Hematopoietic multipotent progenitor cell treated with erythropoietin and hydrocortisone succinate and interleukin-3 and kit ligand, for 6 days (in vitro differentiated cells): Measurements from ENCODE around the gene EGLN3.

ENCODE experiments used
- DNase-seq: peaks from one replicate; pipeline ENCODE4 v3.0.0-alpha.2; 2015

EGLN3 gene

GRCh38 chr14:33909380-33910084 is 41.3 kb downstream of the EGLN3 start:
- DNase-seq: no peak

- DNase-seq: peak; percentile 27
These were observed 42.2 kb downstream of the EGLN3 start for GRCh38 chr14:33908540-33909223.

- DNase-seq: no peak
These were observed 43.9 kb downstream of the EGLN3 start for GRCh38 chr14:33906968-33907367.

GRCh38 chr14:33904609-33905008 is 46.3 kb downstream of the EGLN3 start:
- no peak for DNase-seq

GRCh38 chr14:33903369-33903768 is 47.5 kb downstream of the EGLN3 start:
- peak; percentile 12 for DNase-seq

- DNase-seq: no peak
These were observed 48.5 kb downstream of the EGLN3 start for GRCh38 chr14:33902363-33902762.

- no peak for DNase-seq
These were observed 49.3 kb downstream of the EGLN3 start for GRCh38 chr14:33901426-33902155.

- DNase-seq: no peak
These were observed 50.2 kb downstream of the EGLN3 start for GRCh38 chr14:33900706-33901105.

GRCh38 chr14:33899723-33900341 is 51.0 kb downstream of the EGLN3 start:
- DNase-seq: no peak

GRCh38 chr14:33897878-33898535 is 52.9 kb downstream of the EGLN3 start:
- no peak for DNase-seq

- no peak for DNase-seq
These were observed 53.5 kb downstream of the EGLN3 start for GRCh38 chr14:33897382-33897781.

GRCh38 chr14:33894339-33894738 is 56.5 kb downstream of the EGLN3 start:
- no peak for DNase-seq

- DNase-seq: no peak
These were observed 59.2 kb downstream of the EGLN3 start for GRCh38 chr14:33891700-33892099.

GRCh38 chr14:33884916-33885315 is 66.0 kb downstream of the EGLN3 start:
- no peak for DNase-seq

GRCh38 chr14:33880330-33880729 is 70.5 kb downstream of the EGLN3 start:
- no peak for DNase-seq

GRCh38 chr14:33879684-33880286 is 71.1 kb downstream of the EGLN3 start:
- DNase-seq: no peak

GRCh38 chr14:33876274-33876673 is 74.6 kb downstream of the EGLN3 start:
- no peak for DNase-seq
